Measurements from ENCODE around the gene COL28A1.

The COL28A1 gene

DNA sequence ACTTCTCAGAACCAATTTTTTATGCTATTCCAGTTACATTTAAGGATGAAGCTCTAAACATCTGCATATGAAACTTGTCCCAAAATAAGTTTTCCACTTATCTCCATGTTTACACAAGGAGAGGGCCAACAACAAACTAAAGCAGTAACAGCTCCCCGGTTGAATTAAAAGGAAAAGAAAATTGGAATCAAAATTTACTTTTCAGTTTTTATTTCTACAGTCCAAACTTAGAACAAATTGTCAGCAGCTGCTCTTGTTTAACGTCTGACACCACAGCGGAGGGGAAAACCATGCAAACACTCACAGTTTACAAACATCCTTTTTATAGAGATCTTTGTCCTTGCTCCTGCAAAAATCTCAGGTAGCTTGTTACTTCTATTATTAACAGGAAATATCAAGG lies 101.3 kb downstream of the COL28A1 start:
- TF ChIP-seq, protein P1, sequence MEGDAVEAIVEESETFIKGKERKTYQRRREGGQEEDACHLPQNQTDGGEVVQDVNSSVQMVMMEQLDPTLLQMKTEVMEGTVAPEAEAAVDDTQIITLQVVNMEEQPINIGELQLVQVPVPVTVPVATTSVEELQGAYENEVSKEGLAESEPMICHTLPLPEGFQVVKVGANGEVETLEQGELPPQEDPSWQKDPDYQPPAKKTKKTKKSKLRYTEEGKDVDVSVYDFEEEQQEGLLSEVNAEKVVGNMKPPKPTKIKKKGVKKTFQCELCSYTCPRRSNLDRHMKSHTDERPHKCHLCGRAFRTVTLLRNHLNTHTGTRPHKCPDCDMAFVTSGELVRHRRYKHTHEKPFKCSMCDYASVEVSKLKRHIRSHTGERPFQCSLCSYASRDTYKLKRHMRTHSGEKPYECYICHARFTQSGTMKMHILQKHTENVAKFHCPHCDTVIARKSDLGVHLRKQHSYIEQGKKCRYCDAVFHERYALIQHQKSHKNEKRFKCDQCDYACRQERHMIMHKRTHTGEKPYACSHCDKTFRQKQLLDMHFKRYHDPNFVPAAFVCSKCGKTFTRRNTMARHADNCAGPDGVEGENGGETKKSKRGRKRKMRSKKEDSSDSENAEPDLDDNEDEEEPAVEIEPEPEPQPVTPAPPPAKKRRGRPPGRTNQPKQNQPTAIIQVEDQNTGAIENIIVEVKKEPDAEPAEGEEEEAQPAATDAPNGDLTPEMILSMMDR (IDR thresholded peaks at IDR 0.05; ENCODE audit: low read length, missing control alignments): no peak
- no peak for DNase-seq (ENCODE audit: low read depth)
- no peak overlapping the region for H3K4me3 ChIP-seq (replicated peaks; ENCODE audit: low read depth, low read length)

DNA sequence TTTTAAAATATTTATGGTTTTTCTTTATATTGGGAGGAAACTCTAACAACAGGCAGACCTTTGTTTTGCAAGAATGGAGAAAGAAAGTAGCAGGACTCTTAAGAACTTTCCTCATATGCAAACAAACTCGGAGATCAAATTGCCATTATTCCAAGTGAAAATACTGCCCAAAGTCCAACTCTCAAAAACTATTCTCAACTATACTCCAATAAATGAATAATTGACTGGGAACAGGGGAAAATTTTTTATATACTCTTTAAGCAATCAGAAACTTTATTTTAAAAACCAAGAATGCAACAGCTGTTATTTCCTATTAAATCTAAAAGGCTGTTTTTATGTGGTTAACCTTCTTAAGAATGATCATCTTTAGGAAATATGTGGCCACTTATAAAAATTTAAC lies 101.9 kb downstream of the COL28A1 start:
- no peak overlapping the region for H3K4me3 ChIP-seq (replicated peaks; ENCODE audit: low read depth, low read length)
- TF ChIP-seq, protein P1 (IDR thresholded peaks at IDR 0.05; ENCODE audit: low read length, missing control alignments): no peak
- no peak for DNase-seq (ENCODE audit: low read depth)

DNA sequence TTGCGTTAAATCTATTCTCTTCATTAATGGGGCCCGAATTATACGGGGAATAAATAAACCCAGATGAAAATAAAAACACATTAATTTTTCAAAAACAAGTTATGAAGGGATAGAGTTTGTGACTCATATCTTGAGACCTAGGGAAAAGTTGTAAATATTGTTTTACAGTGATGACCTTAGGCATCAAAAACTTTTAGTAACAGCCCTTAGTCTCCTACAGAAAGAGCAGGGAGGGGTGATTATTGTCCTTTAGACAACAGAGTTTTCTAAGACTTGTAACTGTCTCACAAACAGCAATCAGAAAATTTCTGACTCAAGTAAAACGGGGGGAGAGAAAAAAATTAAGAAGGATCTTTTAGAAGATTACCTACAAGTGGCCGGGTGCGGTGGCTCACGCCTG lies 102.7 kb downstream of the COL28A1 start:
- H3K4me3 ChIP-seq (replicated peaks; ENCODE audit: low read depth, low read length): no peak overlapping the region
- DNase-seq (ENCODE audit: low read depth): no peak
- TF ChIP-seq, protein P1 (IDR thresholded peaks at IDR 0.05; ENCODE audit: low read length, missing control alignments): no peak

DNA sequence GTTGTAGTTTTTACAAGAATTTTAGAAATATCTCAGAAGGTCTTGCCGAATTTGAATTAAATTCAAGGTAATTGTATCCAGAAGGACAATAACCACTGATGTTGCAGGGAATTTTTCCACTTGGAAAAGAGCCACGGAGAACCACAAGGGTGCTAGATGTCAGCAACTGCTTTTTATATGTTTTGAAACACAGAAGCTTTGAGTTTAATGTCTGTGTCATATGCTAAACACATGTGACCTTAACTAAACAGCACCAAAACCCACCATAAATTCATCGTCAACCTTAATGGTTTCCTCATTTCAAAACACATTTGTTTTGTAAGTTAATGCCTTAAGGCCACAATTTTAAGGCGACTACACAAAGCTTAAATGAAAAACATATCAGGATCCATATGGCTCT lies 106.9 kb downstream of the COL28A1 start:
- H3K4me3 ChIP-seq (replicated peaks; ENCODE audit: low read depth, low read length): no peak overlapping the region
- DNase-seq (ENCODE audit: low read depth): peak; percentile 16
- TF ChIP-seq, protein P1 (IDR thresholded peaks at IDR 0.05; ENCODE audit: low read length, missing control alignments): no peak

DNA sequence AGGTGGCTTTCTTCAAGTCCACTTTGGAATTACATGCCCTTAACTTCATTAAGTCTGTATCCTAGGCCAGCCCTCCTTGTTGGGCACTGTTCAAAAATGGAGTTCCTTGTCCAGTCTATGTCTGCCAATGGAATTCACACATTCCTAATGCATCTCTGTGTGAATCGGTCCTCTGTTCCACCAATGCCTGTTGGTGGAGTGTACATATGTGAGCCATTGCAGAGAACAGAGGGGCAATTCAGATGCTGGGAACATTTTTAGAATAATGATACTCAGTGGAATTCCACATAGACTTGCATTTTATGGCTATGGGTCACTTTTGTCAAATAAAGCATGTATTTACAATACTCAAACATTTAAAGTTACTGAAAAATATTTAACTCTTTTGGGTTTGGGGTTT lies 108.3 kb downstream of the COL28A1 start:
- TF ChIP-seq, protein P1 (IDR thresholded peaks at IDR 0.05; ENCODE audit: low read length, missing control alignments): no peak
- H3K4me3 ChIP-seq (replicated peaks; ENCODE audit: low read depth, low read length): no peak overlapping the region
- no peak for DNase-seq (ENCODE audit: low read depth)

DNA sequence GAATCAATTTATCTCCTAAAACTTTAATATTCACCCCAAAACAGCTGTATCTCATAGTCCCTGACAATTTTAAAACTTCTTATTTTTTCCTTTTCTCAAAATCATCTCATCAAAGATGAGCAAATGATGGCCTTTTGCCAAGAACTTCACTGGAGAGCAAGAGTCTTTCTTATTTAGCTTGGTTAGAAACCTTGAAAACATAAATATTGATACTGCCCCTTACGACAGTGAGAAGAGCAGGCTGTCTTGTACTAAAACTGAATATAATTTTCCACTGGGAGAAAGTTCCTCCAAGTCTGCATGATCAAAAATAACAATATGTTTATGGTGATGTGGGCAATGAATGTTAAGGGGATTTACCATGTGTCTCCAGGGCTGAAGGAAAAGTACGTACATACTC lies 109.0 kb downstream of the COL28A1 start:
- H3K4me3 ChIP-seq (replicated peaks; ENCODE audit: low read depth, low read length): no peak overlapping the region
- DNase-seq (ENCODE audit: low read depth): no peak
- TF ChIP-seq, protein P1 (IDR thresholded peaks at IDR 0.05; ENCODE audit: low read length, missing control alignments): no peak

DNA sequence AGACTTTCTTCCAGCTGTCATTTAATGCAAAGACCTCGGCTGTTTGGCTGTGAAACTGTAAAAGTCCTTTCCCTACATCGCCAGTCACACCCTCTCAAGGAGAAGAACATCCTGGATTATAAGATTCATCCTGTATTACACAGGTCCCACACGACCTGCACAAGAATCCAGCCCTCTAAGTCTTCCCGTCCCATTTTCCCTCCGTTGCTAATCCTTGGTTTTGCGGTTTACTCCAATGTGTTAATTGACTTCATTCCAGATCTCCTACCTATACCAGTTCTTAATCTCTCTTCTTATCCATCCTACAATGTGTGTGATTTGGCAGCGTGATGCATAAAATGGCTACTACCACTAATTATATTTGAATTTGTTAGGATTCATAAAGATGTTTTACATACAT lies 110.4 kb downstream of the COL28A1 start:
- TF ChIP-seq, protein P1 (IDR thresholded peaks at IDR 0.05; ENCODE audit: low read length, missing control alignments): no peak
- DNase-seq (ENCODE audit: low read depth): no peak
- H3K4me3 ChIP-seq (replicated peaks; ENCODE audit: low read depth, low read length): no peak overlapping the region
